ENCODE data around the gene APCDD1L.

APCDD1L gene

DNA sequence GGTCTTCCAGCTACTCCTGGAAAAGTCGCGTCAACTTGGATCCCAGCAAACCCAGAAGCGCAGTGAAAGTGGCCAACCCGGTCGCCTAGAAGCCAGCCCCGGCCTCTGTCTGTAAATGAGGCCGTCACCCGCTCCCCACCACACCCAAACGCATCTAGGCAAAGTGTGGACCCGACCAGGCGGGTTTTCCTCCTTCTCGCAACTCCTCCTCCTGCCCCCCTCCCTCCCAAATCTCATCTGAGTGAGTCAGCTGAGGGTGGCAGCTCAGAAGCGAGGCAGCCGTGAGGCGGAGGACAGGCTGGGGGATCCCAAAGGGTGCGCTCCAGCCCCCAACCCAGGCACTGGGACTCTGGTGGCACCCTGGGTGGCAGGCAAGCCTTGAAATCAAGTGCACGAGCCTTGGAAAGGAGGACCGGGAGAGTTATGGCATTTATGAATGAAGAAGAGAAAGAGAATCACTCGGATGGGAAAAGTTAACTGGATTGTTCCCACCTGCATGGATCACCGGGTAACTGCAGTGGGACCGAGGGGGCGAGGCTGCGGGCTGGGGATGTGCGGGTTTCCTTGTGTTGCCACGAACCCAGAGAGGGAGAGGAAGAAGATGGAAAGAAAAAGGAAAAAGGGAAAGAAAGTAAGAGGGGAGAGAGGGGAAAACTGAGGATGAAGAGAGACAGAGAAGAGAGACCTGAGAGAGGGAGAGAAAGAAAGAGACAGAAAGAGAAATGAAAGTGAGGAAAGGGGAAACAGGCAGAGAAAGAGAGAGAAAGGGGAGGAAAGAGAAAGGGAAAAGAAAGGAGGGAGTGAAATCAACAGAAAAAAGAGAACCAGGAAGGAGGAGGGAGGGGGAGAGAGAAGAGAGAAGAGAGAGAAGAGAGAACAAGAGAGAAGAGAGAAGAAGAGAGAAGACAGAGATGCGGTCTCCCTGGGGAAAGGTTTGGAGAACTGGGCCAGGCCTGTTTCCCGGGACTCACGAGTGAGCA is at the start of gene APCDD1L:
Gene APCDD1L, minus strand, starts transcription at position 167 of the 980 bp plus-strand sequence. CDS start 692 bp downstream, outside the sequence.
- no peak for DNase-seq

DNA sequence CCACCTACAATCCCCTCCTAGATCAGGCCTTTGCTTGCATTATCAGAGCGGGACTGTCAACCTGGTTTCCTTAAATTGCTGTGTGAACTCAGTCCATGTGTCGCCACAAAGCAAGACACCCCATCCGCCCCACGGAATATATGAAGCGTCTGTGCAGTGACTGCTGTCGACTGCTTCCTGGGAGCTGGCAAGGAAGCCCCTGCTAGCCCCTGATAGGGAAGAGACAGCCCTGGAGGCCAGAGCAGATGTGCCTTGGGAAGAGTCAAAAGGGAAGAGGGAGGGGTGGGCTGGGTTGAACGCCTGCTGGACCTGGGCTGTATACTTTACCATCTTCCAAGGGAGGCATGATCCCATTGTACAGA is 44.1 kb upstream of the APCDD1L start:
- DNase-seq, result no peak

DNA sequence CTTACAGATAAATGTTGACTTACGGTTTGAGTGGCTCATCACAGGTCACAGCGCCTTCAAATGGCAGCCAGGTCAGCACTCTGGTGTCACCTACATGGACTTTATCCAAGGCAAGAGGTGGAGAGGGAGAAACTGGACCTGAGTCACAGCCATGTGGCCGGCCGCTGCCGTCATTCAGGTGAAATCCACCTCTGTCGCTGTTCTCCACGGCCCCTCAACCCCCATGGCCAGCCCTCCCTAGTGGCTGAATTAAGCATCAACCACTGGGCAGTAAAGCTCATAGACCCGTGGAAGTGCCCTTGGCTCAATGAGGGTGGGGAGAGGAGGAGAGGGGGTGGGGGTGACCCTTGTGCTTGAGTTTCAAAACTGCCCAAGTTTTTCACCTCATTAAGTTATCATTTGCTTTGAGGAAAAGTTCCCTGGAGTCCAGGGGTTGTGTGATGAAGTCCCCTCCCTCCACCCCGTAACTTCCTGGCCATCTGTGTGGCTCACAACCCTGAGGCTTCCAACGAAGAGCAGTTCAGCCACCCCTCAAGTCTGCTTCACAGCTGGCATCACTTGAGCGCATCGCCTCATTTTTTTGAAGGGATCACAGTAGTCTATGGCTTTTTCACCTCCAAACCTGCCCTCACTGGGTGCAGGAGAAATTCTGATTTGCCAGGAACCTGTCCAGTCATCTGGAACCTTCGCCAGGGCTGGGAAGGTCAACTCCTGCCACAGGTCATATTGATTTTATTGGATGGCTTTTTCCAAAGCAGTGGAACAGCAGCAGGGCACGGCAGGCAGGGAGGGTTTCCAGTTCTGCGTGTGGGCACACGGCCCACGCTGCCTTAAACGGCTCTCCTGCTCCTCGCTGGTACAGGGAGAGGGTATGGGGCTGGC is 43.5 kb upstream of the APCDD1L start:
- DNase-seq, result no peak

DNA sequence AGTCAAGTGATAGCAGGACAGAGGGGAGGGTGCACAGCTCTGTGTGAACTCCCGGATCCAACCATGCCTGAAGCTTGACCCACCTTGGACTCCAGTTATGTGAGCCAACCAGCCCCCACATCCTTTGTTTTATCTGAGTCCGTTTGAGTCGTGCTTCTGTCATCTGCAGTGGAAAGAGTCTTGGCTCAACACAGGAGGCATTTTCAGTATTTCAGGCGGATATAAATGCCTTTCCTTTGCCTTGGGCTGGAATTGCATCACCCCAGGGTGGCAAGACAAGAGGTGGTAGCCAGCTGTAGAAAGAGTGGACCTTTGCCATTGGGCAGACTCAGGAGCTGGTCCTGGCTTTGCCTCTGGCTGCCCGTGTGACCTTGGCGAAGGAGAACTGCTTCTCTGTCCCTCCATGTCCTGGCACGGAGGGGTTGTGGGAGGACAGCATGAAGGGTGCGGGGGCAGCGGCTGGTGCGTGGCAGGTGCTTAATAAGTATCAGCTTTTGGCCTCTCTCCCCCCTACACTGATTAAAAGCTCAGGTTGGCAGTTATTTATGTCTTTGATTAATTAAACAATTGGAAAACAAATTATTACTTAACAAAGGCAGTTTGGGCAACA is 42.6 kb upstream of the APCDD1L start:
- no peak for DNase-seq

DNA sequence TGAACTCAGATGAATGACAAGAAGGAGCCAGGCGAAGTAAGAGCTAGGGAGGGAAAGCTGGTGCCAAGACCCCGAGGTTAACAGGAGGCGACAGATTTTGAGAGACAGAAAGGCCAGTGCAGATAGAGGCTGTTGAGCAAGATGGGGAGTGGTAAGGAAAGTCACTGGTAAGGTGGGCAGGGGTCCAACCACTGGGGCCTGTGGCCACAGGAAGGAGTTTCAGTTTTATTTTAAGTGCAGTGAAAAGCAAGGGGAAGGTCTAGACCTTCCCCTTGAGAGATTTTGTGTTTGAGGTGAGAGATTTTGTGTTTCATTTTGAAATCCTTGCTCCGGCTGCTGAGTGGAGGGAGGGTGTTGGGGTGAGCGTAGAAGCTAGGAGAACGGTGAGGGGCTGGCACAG is 41.8 kb upstream of the APCDD1L start:
- no peak for DNase-seq

DNA sequence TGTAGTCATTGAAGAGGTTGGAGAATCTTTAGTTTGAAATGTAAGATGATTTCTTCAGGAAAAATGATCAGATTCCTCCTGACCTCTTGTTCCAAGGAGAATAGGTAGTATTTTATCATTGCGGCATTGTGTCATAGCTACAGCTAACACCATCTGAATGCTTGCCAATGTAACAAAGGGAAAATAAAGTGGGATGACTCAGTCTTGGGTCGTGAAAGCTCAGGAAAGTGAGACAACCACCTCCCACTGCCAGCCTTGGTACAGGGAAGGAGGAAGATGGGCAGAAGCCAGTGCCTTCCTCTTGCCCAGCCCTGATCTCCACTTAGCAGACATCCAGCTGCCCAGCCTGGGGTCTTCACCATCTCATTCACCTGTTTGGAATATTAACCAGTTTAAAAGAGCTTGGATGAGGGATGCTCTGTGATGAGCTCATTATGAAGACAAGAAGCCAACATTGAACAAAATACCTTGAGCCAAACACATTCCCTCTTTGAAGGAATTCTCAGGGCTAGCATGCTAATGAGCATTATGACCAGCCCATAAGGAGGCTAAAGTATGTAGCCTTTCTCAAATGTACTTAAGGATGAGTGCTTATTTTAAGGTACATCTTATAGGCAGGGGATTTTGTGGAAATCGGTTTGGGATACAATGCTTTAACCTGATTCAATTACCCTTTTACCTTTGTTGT is 40.0 kb upstream of the APCDD1L start:
- no peak for DNase-seq

DNA sequence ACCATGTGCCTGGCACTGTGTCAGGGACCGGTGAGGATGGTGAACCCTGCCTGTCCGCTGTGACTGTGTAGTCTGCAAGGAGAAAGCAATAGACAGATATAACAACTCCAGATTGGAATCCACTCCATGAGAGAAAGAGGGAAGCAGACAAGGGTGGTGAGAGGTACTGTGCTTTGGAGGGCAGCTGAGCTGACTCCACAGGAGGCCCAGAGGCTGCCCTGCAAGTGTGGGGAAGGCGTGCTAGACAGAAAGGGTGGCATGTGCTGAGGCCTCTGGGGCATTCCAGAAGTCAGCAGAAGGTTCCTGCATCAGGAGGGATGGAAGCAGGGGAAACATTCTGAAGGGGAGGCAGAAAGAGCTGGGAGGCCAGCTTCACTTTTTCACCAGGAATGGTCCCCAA is 39.3 kb upstream of the APCDD1L start:
- no peak for DNase-seq

DNA sequence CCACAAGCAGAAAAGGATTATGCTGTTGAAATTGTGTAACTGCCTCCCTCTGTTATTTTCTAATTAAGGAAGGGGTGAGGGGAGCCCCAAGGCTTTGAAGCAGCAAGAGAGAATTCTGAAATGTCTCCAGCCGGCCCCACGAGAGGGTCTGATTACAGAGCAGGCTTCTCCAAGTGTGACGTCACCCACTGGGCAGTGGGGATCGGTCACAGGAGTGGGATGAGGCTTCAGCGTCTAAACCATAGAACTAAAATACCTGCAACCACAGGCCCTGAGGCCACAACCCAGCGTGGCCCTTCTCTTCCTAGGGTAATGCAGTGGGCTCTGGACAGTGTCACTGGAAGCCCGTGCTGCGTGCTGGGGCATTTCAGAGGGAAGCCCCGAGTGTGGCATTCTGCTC is 38.6 kb upstream of the APCDD1L start:
- DNase-seq, result no peak

DNA sequence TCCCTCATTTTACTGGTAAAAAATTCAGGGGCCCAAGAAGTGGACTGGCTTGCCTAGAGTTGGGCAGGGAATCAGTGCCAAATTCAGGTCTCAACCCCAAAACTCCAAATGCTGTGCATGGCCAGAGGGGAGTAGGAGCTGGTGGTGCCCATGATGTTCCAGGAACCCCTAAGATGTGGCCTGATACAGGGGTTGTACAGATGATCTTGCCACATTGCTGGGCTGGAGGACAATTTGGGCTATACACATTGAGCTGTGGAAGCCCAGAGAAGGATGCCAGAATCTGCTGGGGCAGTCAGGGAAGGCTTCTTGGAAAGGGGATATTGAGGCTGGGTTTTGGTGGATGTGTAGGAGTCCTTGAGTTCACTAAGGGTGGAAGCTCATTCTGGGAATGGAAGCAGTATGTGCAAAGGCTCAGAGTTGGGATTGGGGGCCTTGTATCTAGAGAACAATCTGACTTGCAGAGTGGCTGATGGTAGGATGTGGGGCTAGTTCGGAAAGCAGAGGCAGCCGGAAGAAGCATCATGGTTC is 38.0 kb upstream of the APCDD1L start:
- no peak for DNase-seq

DNA sequence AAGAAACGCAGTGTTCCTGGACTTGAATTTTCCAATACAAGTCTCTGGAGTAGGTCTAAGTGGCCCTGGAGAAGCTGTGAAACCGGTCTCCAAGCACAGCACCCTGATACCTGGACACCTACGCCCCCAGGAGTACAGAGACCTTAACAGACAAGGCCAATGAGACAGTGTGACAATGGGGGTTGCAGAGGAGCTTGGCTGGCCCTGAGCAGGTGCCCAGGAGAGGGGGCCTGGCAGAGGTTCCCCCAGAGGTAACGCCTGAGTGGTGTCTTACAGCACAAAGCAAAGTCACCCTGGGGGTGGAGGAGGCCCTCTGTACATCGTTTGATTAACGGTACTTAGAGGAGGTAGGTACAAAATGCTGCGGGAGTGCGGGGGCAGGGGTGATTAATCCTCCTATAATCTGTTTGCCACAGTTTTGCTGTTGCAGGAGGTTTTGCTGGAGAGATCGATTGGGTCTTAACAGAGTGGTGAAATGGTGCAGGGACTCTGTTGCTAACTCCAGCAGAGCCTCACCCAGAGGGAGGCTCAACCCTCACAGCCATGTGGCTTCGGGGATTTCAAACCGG is 37.3 kb upstream of the APCDD1L start:
- DNase-seq, result no peak

DNA sequence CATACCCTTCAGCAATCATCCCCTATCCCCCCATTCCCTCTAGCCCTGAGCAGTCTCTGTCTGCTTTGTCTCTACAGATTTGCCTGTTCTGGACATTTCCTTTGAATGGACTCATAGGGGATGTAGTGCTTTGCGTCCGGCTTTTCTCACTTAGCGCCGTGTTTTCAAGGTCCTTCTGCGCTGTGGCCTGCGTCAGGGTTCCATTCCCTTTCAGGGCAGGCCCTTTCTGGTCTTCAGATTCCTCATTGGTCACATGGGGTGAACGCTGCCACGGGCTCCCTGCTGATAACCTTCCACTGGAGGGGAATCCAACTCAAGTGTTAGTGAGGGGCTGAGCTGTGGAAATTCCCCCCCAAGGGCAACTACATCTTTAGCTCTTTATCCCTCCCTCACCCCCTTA is 36.4 kb upstream of the APCDD1L start:
- DNase-seq, result no peak

DNA sequence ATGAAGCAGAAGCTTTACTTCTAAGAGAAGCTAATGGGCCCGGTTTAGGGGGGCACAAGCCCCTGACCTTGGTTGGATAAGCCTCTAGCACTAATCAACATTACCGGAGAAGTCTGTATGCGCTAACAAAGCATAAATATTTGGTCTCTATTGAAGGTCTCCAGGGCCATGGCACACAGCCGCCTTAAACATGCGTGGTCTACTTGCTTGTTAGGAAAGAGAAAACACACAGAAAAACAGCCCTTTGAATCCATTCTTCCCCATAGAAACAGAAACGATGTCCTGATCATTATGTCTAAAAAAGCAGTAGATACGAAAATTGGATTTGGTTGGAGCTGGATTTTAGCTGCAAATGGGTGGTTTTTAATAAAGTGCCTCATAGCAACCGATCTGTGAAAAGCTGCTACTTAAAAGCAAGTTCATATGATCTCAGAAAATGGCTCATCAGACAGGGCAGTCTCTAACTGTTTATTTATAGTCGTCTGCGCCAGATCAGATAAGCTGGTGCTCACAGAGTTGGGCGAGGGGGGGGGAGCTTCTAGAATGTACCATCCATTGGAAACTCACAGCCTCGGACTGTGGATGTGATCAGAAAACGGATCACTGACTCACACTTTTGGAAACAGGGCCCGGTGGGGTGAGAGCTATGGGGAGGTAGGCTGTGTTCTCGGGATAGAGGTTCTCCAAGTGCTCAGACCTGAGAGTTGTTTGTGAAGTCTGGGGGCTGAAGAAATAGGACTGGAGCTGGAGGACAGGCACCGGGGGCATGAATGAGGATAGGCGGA is 35.3 kb upstream of the APCDD1L start:
- DNase-seq, result no peak

DNA sequence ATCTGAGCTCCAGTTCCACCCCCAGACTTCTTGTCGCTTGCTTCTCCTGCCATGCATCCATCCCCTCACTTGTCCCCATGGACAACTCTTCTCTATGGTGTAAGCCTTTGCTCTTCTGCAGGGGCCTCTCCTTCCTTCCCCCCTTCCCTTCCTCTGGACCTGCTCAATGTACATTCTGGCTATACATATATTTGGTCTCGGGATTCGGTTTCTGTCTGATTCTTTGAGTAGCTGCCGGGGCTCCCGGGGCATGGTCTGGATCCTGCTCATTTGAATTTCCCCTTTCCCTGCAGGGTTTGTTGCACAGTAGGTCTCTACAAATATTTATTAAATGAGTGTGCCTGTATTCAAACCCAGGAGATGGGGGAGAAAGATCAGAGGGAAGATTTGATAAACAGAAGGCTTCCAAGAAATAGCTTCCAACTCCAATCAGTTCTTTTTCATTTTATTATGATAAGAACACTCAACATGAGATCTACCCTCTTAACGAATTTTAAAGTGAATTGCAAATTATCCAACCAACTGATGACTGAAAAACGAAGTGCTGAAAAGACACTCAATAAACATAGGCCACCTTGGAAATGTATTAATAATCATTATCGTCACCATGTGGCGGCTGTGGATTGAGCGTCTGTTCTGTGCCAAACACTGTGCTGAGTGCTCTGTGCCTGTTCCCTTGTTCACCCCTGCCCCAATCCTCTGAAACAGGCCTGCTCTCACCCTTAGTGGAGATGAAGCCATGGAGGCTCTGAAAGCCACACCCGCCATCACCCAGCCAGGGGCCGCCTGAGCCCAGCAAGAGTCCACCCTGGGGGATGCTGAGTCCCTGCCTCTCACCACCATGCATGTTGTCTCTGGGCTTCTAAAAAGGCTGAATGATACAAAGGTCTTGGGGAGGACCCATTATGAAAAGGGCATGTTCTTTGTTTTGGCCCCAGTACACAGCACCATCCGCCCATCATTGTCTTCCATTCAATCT is 34.3 kb upstream of the APCDD1L start:
- no peak for DNase-seq

DNA sequence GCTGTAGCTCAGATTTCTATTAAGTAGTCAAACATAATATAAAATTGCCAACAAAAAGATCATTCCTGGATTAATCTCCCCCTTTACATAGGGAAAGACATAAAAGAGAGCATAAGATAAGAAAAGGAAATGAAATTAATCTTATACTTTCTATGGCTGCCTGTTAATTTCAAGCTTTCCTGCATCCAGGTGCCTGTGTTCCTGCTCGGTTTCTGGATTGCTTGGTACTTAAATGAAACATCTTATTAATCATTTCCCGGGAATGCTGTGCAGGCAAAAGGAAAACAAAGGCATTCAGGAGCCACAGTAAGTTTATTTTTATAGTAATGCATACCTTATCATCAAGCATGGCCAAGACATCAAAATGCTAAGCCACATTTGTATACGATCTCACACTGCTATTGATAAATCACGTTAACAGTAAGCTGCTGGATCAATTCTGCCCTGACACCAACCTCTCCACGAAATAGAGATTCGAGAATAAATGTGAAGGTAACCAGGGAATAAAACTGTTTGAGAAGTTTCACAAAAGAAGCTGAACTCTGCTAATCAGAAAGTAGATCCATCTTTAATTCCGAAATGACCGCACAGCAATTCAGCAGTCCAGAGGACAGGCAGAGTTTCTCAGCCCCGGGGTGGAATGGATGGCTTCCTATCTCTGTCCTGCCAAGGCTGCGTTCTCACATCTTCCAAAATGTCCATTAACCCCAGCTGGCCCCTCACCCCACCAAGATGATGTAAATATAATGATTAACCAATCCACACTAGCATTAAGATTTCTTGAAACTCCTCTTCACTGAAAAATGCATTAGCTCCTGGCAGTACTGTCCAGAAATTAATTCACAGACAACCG is 32.6 kb upstream of the APCDD1L start:
- no peak for DNase-seq

DNA sequence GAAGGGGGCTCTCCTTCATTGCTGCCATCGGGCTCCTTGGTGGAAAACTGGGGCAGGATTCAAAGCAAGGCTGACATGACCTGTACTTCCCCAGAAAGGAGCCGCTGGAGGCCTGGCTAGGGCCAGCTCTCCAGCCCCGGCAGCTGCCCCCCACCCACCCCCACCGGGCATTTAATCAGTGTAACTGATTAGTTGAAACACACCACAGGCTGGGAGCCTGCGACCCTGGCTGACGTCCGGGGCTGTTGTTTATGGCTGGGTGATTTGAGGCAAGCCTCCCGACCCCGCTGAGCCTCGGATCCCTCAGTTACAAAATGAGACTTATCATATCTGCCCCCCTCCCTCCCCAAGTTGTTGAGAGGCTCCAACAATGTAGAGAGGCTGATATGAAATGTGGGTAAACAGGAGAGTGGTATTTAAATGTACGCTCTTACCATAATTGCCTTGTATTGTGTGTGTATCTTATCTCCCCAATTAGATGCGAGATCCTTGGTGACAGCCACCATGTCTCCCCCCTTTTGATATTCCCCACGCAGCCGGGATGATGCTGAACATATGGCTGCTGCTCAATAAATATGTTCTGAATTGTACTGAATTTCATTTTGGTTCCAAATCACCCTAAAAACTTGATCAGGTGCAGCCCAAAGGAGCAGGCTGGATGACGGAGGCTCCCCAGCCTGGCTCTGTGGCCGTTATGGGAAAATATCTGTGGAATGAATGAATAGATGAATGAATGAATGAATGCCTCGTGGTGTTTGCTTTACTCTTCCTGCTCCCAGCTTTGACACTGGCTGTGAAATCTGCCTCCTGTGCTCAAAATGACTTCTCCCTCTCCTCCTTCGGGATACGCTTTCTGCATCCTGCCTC is 31.8 kb upstream of the APCDD1L start:
- no peak for DNase-seq

DNA sequence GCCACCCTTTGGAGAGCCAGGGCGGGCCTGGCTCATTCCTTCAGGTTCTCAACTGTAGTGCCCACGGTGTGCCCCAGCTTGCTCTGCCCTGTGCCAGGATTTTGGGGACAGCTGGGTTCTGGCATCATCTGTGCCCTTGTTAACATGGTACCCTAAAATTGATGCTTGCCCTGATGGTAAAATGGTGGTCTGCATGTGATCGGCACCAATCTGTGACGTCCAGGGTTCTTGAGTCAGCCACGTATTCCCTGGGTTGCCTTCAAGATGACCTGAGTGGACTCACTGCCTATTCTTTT is 31.2 kb upstream of the APCDD1L start:
- no peak for DNase-seq

DNA sequence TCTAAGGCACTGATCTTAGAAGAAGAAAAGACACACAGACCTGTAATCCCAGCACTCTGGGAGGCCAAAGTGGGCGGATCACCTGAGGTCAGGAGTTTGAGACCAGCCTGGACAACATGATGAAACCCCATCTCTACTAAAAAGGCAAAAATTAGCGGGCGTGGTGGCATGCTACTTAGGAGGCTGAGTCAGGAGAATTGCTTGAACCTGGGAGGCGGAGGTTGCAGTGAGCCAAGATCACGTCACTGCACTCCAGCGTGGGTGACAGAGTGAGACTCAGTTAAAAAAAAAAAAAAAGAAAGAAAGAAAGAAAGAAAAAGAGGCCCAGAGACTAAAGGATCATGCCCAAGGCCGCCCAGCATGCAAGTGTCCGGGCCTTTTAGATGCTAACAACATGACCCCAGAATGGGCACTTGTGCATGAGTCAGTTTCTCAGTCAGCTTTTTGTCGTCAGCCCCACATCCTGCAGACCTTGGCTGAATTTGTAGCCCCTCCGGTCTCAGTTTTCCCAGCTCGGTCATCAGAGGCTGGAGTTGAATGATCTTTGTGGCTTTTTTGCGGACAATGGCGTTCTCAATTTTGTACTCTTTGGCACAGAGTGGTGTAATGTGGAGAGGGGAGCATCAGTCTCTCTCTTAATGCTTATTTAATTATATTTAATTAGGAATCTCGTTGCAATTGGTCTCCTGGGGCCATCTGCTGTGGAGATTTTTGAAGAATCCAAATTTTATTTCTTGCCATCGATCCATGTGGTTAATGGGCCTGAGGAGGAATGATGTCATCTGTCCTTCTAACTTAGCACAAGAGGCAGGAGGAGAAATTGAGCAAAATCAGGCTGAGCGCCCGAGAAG is 30.6 kb upstream of the APCDD1L start:
- no peak for DNase-seq
